Liver (tissue), 9 donors: ENCODE measurements around the gene KCTD19. TPM values are rescaled to one million over a fixed set of nuclear protein-coding genes. Genes with fewer than 3 reads are reported as not detected.

Experiments
- DNase-seq: peaks from one replicate; pipeline ENCODE4 v3.0.0-alpha.2; 2017; ENCODE audit warnings: low spot score
- H3K27ac ChIP-seq, 2 donors: one replicate each; pipeline ENCODE4 v1.7.0; 2013; ENCODE audit warnings: inconsistent platforms in 2 of 2, low read length in 2 of 2, control low read depth in 1 of 2, low read depth in 1 of 2, mild to moderate bottlenecking in 1 of 2
- H3K27me3 ChIP-seq, 4 donors: one replicate each; pipeline versions ENCODE4 v1.6.1 to v1.7.0; 2013; ENCODE audit warnings: low read length in 3 of 4, inconsistent platforms in 1 of 4, mild to moderate bottlenecking in 1 of 4, moderate library complexity in 1 of 4; ENCODE audit not compliant: control insufficient read depth in 4 of 4, insufficient read depth in 4 of 4
- H3K36me3 ChIP-seq, 4 donors: one replicate each; pipeline versions ENCODE4 v1.6.1 to v1.7.0; 2013; ENCODE audit warnings: low read length in 3 of 4, mild to moderate bottlenecking in 3 of 4, low read depth in 1 of 4, moderate library complexity in 1 of 4; ENCODE audit not compliant: control insufficient read depth in 4 of 4, insufficient read depth in 3 of 4
- H3K4me1 ChIP-seq, 4 donors: one replicate each; pipeline versions ENCODE4 v1.6.1 to v1.7.0; 2013; ENCODE audit warnings: low read length in 3 of 4, mild to moderate bottlenecking in 3 of 4, moderate library complexity in 1 of 4; ENCODE audit not compliant: control insufficient read depth in 4 of 4, insufficient read depth in 4 of 4
- H3K4me3 ChIP-seq, 3 donors: one replicate each; pipeline versions ENCODE4 v1.6.1 to v1.7.0; 2013; ENCODE audit warnings: low read length in 3 of 3, control low read depth in 1 of 3, low read depth in 1 of 3, mild to moderate bottlenecking in 1 of 3
- H3K9ac ChIP-seq, 2 donors: one replicate each; pipeline ENCODE4 v1.7.0; 2013; ENCODE audit warnings: low read length in 2 of 2, mild to moderate bottlenecking in 2 of 2, moderate library complexity in 2 of 2, control low read depth in 1 of 2, low read depth in 1 of 2
- H3K9me3 ChIP-seq, 4 donors: one replicate each; pipeline versions ENCODE4 v1.6.1 to v1.7.0; 2013; ENCODE audit warnings: low read length in 3 of 4; ENCODE audit not compliant: control insufficient read depth in 4 of 4
- EGR1 ChIP-seq, 2 donors: IDR thresholded peaks; 2 replicates each; pipeline ENCODE4 v1.6.1; 2016 to 2018; ENCODE audit warnings: antibody characterized with exemption in 2 of 2, low read depth in 2 of 2
- FOXA1 ChIP-seq: IDR thresholded peaks from 2 replicates; pipeline ENCODE4 v1.6.1; 2016; ENCODE audit warnings: antibody characterized with exemption
- FOXA2 ChIP-seq: IDR thresholded peaks from 2 replicates; pipeline ENCODE4 v1.6.1; 2016; ENCODE audit warnings: antibody characterized with exemption
- GABPA ChIP-seq, 2 donors: IDR thresholded peaks in 1 of 2; conservative IDR thresholded peaks in 1 of 2; 2 replicates each; pipeline ENCODE4 v1.6.1; 2016; ENCODE audit warnings: antibody characterized with exemption in 2 of 2, mild to moderate bottlenecking in 1 of 2, moderate library complexity in 1 of 2
- HNF4A ChIP-seq, 2 donors: conservative IDR thresholded peaks; 2 replicates each; pipeline ENCODE4 v1.6.1; 2016; ENCODE audit warnings: antibody characterized with exemption in 2 of 2, mild to moderate bottlenecking in 2 of 2
- HNF4G ChIP-seq: IDR thresholded peaks from 2 replicates; pipeline ENCODE4 v1.6.1; 2016; ENCODE audit warnings: antibody characterized with exemption
- JUND ChIP-seq, 2 donors: IDR thresholded peaks; 2 replicates each; pipeline ENCODE4 v1.6.1; 2016; ENCODE audit warnings: antibody characterized with exemption in 2 of 2
- NR2F2 ChIP-seq: IDR thresholded peaks from 2 replicates; pipeline ENCODE4 v1.6.1; 2016; ENCODE audit warnings: antibody characterized with exemption
- RAD21 ChIP-seq, 2 donors: IDR thresholded peaks; 2 replicates each; pipeline ENCODE4 v1.6.1; 2016; ENCODE audit warnings: antibody characterized with exemption in 2 of 2, mild to moderate bottlenecking in 2 of 2
- RXRA ChIP-seq, 2 donors: IDR thresholded peaks; 2 replicates each; pipeline ENCODE4 v1.6.1; 2017 to 2018; ENCODE audit warnings: antibody characterized with exemption in 2 of 2, mild to moderate bottlenecking in 1 of 2
- SP1 ChIP-seq: IDR thresholded peaks from 2 replicates; pipeline ENCODE4 v1.6.1; 2018; ENCODE audit warnings: antibody characterized with exemption, mild to moderate bottlenecking
- TAF1 ChIP-seq: conservative IDR thresholded peaks from 2 replicates; pipeline ENCODE4 v1.6.1; 2016; ENCODE audit warnings: antibody characterized with exemption, mild to moderate bottlenecking
- YY1 ChIP-seq: IDR thresholded peaks from 2 replicates; pipeline ENCODE4 v1.6.1; 2016; ENCODE audit warnings: antibody characterized with exemption, mild to moderate bottlenecking
- WGBS: extraction: QIAGEN DNeasy Blood & Tissue Kit; methylation state at CpG from one replicate; pipeline ENCODE4 v1.1.7; 2013; 5-methylcytosine and 5-hydroxymethylcytosine counted together
- polyA plus RNA-seq, 2 donors: library from polyadenylated mRNA; stranded (reverse) in 1 of 2; unstranded in 1 of 2; fragments of 200-250 nt in 1 of 2; fragments of >200 nt in 1 of 2; fragmentation: Nextera tagmentation in 1 of 2; extraction: Ambion mirVana in 1 of 2; gene quantifications; one replicate each; pipeline versions ENCODE4 v1.2.1 to v1.2.3, GENCODE V29; 2013 to 2015
- total RNA-seq, 2 donors: library from RNA; depleted of rRNA; stranded (reverse); fragments of >200 nt; gene quantifications; one replicate each; pipeline ENCODE4 v1.2.3, GENCODE V29; 2014
- TF ChIP-seq, protein P1 (sequence below): fragments of 150-350 bp; IDR thresholded peaks from 2 replicates; pipeline ENCODE4 v1.5.1; 2017; ENCODE audit warnings: improper control_type of control experiment, low read depth, low read length; ENCODE audit not compliant: missing input control
- TF ChIP-seq, protein P2 (sequence below): IDR thresholded peaks from 2 replicates; pipeline ENCODE4 v1.6.1; 2016; ENCODE audit warnings: antibody characterized with exemption
- TF ChIP-seq, protein P3 (sequence below): IDR thresholded peaks from 2 replicates; pipeline ENCODE4 v1.6.1; 2016; ENCODE audit warnings: antibody characterized with exemption, mild to moderate bottlenecking
- TF ChIP-seq, protein P4 (sequence below): IDR thresholded peaks from 2 replicates; pipeline ENCODE4 v1.6.1; 2016; ENCODE audit warnings: antibody characterized with exemption
- TF ChIP-seq, protein P5 (sequence below): IDR thresholded peaks from 2 replicates; pipeline ENCODE4 v1.6.1; 2016; ENCODE audit warnings: antibody characterized with exemption
- donor health status: healthy.
- donor health status: healthy.
- donor health status: healthy.
- donor health status: healthy.
- donor health status: healthy.

KCTD19 gene
- total and polyA plus RNA-seq, 4 donors, result 0.28 TPM; not detected in 3

DNA sequence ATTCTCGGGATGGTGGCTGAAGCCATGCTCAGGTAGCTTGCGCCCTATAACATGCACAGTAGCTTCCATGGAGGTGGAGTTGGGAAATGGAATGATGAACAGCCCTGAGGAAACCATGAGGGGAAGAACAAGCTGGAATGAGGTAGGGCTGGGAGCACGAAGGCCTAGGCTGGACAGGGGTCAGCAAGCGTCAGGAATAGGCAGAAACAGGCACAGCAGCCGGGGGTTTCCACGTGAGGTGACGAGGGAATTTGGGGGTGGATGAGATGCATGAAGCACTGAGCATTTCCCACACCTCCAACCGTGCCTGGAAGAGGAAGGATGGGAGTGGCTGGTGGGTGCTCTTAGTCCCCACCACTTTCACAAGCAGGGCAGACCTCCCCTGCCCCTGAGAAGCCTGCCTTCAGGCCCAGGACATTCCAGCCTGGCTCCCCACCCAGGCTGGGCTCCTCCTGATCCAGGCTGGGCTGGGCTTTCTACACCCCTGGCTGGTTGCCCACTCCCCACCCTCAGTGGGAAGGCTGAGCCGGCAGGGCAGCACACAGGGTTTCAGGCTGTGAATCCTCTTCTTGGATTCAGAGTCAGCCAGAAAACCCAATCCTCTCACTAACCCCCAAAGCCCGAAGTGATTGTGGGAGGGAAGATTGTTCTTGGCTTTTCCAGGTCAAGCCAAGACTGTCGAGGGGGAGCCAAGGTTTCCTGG, 25.3 kb downstream of the KCTD19 start:
- 85% methylated on average over 11 of the region's 11 CpGs for WGBS
- H3K27ac ChIP-seq, result no peak overlapping the region
- H3K36me3 ChIP-seq, result no peaks in the 10 kb centered on the region
- H3K9me3 ChIP-seq, result no peaks in the 10 kb centered on the region
- H3K4me1 ChIP-seq, result no peaks in the 10 kb centered on the region
- TF ChIP-seq JUND (IDR thresholded peaks at IDR 0.05) (no peak), RXRA (IDR thresholded peaks at IDR 0.05) (no peak), HNF4G (no peak), NR2F2 (no peak), SP1 (no peak), YY1 (no peak), HNF4A (conservative IDR thresholded peaks at IDR 0.05) (no peak), GABPA (IDR thresholded peaks at IDR 0.05 in 1 of 2, conservative IDR thresholded peaks at IDR 0.05 in 1 of 2) (no peak)
- TF ChIP-seq, protein P1, sequence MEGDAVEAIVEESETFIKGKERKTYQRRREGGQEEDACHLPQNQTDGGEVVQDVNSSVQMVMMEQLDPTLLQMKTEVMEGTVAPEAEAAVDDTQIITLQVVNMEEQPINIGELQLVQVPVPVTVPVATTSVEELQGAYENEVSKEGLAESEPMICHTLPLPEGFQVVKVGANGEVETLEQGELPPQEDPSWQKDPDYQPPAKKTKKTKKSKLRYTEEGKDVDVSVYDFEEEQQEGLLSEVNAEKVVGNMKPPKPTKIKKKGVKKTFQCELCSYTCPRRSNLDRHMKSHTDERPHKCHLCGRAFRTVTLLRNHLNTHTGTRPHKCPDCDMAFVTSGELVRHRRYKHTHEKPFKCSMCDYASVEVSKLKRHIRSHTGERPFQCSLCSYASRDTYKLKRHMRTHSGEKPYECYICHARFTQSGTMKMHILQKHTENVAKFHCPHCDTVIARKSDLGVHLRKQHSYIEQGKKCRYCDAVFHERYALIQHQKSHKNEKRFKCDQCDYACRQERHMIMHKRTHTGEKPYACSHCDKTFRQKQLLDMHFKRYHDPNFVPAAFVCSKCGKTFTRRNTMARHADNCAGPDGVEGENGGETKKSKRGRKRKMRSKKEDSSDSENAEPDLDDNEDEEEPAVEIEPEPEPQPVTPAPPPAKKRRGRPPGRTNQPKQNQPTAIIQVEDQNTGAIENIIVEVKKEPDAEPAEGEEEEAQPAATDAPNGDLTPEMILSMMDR, result no peak
- TF ChIP-seq, protein P2, sequence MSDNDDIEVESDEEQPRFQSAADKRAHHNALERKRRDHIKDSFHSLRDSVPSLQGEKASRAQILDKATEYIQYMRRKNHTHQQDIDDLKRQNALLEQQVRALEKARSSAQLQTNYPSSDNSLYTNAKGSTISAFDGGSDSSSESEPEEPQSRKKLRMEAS, result no peak
- TF ChIP-seq, protein P3, sequence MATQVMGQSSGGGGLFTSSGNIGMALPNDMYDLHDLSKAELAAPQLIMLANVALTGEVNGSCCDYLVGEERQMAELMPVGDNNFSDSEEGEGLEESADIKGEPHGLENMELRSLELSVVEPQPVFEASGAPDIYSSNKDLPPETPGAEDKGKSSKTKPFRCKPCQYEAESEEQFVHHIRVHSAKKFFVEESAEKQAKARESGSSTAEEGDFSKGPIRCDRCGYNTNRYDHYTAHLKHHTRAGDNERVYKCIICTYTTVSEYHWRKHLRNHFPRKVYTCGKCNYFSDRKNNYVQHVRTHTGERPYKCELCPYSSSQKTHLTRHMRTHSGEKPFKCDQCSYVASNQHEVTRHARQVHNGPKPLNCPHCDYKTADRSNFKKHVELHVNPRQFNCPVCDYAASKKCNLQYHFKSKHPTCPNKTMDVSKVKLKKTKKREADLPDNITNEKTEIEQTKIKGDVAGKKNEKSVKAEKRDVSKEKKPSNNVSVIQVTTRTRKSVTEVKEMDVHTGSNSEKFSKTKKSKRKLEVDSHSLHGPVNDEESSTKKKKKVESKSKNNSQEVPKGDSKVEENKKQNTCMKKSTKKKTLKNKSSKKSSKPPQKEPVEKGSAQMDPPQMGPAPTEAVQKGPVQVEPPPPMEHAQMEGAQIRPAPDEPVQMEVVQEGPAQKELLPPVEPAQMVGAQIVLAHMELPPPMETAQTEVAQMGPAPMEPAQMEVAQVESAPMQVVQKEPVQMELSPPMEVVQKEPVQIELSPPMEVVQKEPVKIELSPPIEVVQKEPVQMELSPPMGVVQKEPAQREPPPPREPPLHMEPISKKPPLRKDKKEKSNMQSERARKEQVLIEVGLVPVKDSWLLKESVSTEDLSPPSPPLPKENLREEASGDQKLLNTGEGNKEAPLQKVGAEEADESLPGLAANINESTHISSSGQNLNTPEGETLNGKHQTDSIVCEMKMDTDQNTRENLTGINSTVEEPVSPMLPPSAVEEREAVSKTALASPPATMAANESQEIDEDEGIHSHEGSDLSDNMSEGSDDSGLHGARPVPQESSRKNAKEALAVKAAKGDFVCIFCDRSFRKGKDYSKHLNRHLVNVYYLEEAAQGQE, result no peak
- H3K9ac ChIP-seq, result no peak overlapping the region
- no peak overlapping the region for H3K4me3 ChIP-seq
- H3K27me3 ChIP-seq, result no peaks in the 10 kb centered on the region
- DNase-seq, result no peak

DNA sequence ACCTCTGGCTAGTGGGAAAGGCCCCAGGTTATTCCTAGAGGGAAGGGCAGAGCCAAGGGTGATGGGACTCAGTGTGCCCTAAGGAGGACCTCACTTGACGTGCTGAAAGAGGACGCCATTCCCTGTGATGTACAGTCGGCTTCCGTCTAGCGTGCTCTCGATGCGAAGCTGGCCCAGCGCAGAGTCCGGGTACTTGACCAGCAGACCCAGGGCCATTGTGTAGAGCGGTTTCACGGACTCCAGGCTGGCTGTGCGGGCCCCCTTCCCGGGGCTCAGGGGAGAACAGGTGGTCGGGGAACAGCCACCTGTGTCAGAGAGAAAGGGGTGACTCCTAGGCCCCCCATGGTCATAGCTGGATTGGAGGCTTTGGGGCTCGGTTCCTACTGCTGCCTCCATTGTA, 27.3 kb downstream of the KCTD19 start:
- H3K4me3 ChIP-seq, result no peak overlapping the region
- H3K27me3 ChIP-seq, result no peaks in the 10 kb centered on the region
- H3K36me3 ChIP-seq, result no peaks in the 10 kb centered on the region
- H3K9me3 ChIP-seq, result no peaks in the 10 kb centered on the region
- no peak for DNase-seq
- H3K27ac ChIP-seq, result no peak overlapping the region
- no peaks in the 10 kb centered on the region for H3K4me1 ChIP-seq
- TF ChIP-seq, protein P4, sequence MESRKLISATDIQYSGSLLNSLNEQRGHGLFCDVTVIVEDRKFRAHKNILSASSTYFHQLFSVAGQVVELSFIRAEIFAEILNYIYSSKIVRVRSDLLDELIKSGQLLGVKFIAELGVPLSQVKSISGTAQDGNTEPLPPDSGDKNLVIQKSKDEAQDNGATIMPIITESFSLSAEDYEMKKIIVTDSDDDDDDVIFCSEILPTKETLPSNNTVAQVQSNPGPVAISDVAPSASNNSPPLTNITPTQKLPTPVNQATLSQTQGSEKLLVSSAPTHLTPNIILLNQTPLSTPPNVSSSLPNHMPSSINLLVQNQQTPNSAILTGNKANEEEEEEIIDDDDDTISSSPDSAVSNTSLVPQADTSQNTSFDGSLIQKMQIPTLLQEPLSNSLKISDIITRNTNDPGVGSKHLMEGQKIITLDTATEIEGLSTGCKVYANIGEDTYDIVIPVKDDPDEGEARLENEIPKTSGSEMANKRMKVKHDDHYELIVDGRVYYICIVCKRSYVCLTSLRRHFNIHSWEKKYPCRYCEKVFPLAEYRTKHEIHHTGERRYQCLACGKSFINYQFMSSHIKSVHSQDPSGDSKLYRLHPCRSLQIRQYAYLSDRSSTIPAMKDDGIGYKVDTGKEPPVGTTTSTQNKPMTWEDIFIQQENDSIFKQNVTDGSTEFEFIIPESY, result no peak
- TF ChIP-seq HNF4G (no peak), YY1 (no peak), FOXA2 (no peak), FOXA1 (no peak), EGR1 (IDR thresholded peaks at IDR 0.05; ENCODE audit: low read depth in 2 of 2) (no peak), RAD21 (IDR thresholded peaks at IDR 0.05) (no peak), NR2F2 (no peak), HNF4A (conservative IDR thresholded peaks at IDR 0.05) (no peak), SP1 (no peak), GABPA (IDR thresholded peaks at IDR 0.05 in 1 of 2, conservative IDR thresholded peaks at IDR 0.05 in 1 of 2) (no peak), JUND (IDR thresholded peaks at IDR 0.05) (no peak), TAF1 (no peak)
- TF ChIP-seq, protein P5, sequence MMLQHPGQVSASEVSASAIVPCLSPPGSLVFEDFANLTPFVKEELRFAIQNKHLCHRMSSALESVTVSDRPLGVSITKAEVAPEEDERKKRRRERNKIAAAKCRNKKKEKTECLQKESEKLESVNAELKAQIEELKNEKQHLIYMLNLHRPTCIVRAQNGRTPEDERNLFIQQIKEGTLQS, result no peak
- TF ChIP-seq, protein P2, result no peak
- TF ChIP-seq, protein P1, result no peak
- no peak overlapping the region for H3K9ac ChIP-seq
- 92% methylated on average over 15 of the region's 15 CpGs for WGBS
